Stimulated activated naive CD8-positive, alpha-beta T cell treated with anti-CD3 and anti-CD28 coated beads, Interleukin-15, Interleukin-2, amounts not matched to agents 100 U/mL and 50 U/mL, for 24 hours (primary cell): ENCODE measurements around the gene SUDS3.
A peak's percentile ranks its signal among the peaks of the same experiment; 100 is the strongest.

Experiments used
- ATAC-seq: fragments of 150-1000 bp; cut with Tn5 transposase; one replicate; pipeline ENCODE4 v1.10.0; 2021
- DNase-seq: peaks from one replicate; pipeline ENCODE4 v3.0.0; 2021

Gene SUDS3

GRCh38 chr12:118357257-118358007, 18.9 kb upstream of the SUDS3 start:
- DNase-seq (peak; percentile 58), ATAC-seq (peak; percentile 80)

- ATAC-seq (no peak), DNase-seq (no peak)
Observed at GRCh38 chr12:118358008-118358359, 18.4 kb upstream of the SUDS3 start.

GRCh38 chr12:118358612-118359540, 17.5 kb upstream of the SUDS3 start:
- no peak for DNase-seq
- no peak for ATAC-seq

- DNase-seq (peak; percentile 25), ATAC-seq (no peak)
Observed at GRCh38 chr12:118359541-118359915, 16.8 kb upstream of the SUDS3 start.

GRCh38 chr12:118361092-118361404, 15.3 kb upstream of the SUDS3 start:
- no peak for DNase-seq
- no peak for ATAC-seq

GRCh38 chr12:118361889-118362288, 14.5 kb upstream of the SUDS3 start:
- DNase-seq (no peak), ATAC-seq (no peak)

GRCh38 chr12:118368821-118369220, 7.5 kb upstream of the SUDS3 start:
- ATAC-seq (no peak), DNase-seq (no peak)

GRCh38 chr12:118370601-118371000, 5.8 kb upstream of the SUDS3 start:
- ATAC-seq (no peak), DNase-seq (no peak)

- peak; percentile 29 for DNase-seq
- no peak for ATAC-seq
Observed at GRCh38 chr12:118371321-118372282, 4.8 kb upstream of the SUDS3 start.

GRCh38 chr12:118372541-118373495, 3.5 kb upstream of the SUDS3 start, which contains the start of gene TAOK3:
TAOK3 (minus strand) TSS chr12:118372907; CDS start chr12:118255567, 117,340 bp downstream.
- DNase-seq (peak; percentile 96), ATAC-seq (peak; percentile 94)

GRCh38 chr12:118373616-118374015, 2.7 kb upstream of the SUDS3 start:
- ATAC-seq = no peak
- DNase-seq = no peak

- ATAC-seq (no peak), DNase-seq (no peak)
Observed at GRCh38 chr12:118374126-118374725, 2.1 kb upstream of the SUDS3 start.

GRCh38 chr12:118374909-118375308, 1.4 kb upstream of the SUDS3 start:
- ATAC-seq (no peak), DNase-seq (no peak)

GRCh38 chr12:118375348-118375747, 1.0 kb upstream of the SUDS3 start:
- ATAC-seq (no peak), DNase-seq (no peak)

GRCh38 chr12:118377021-118377883, 897 bp downstream of the SUDS3 start:
- DNase-seq (no peak), ATAC-seq (no peak)

GRCh38 chr12:118377884-118378470, 1.6 kb downstream of the SUDS3 start:
- peak; percentile 76 for DNase-seq
- ATAC-seq = no peak

- no peak for ATAC-seq
- DNase-seq = no peak
Observed at GRCh38 chr12:118391424-118391823, 15.1 kb downstream of the SUDS3 start.

GRCh38 chr12:118391836-118392235, 15.5 kb downstream of the SUDS3 start:
- ATAC-seq (no peak), DNase-seq (no peak)

- ATAC-seq (no peak), DNase-seq (no peak)
Observed at GRCh38 chr12:118397708-118398440, 21.5 kb downstream of the SUDS3 start.
